NCI-H2196 treated with DMSO at 0.1 percent for 48 hours (cell line): ENCODE measurements around the gene IL21R.
"Not testable (repeated sequence)": the region's sequence is repeated elsewhere in the genome, so short reads cannot be mapped to it uniquely, and the experiment has no call there.

Experiments used
- DNase-seq: peaks from one replicate; lab custom pipeline; 2025; ENCODE audit not compliant: unreplicated experiment; lab: John Stamatoyannopoulos, UW

The IL21R gene

GRCh38 chr16:27400751-27401620 lies 988 bp upstream of the IL21R start:
- DNase-seq: no peak

- DNase-seq: no peak
These were observed 592 bp downstream of the IL21R start for GRCh38 chr16:27402569-27402963.

- DNase-seq: no peak
These were observed 1.1 kb downstream of the IL21R start for GRCh38 chr16:27402964-27403600.

- no peak for DNase-seq
These were observed 1.6 kb downstream of the IL21R start for GRCh38 chr16:27403601-27403992.

- DNase-seq: no peak
These were observed 2.3 kb downstream of the IL21R start for GRCh38 chr16:27404163-27404823.

DNA sequence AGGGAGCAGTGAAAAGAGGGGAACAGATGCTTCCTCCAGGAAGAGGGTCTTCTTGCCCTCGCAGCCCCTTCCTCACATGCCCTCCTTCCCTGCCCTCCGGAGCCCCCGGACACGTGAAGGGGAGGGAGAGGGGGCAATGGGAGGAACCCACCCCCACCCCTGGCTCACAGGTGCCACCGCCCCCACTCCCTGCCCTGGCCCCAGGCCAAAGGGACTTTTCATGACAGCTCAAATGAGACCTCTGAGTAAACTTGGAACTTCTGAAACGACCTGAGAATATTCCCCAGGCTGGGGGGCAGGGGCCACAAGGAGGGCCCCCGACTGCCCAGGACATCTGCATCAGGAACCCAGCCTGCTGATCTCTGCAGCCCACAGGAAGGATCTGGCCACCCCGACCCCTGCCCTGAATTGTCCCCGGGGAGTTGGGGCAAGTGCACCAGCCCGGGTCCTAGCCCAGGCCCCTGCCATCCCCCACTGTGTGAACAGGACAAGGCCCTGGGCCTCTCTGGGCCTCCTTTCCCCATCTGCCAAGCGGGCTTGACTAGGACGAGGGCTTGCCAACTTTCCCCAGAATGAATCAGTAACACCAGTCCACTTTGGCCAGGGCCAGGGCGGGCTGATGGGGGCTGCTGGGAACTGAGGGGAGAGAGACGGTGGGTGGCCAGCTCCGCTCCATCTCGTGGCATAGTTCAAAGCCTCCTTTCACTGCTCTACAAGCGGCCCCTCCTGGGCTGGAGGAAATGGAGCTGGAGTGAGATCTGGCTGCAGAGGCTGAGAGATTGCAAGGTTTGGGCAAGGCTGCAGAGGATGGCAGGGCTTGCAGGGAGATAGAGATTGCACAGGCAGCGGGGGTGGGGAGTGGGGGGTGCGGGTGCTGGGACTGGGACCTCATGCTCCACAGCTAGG lies 3.8 kb downstream of the IL21R start:
- DNase-seq: no peak

- no peak for DNase-seq
These were observed 4.6 kb downstream of the IL21R start for GRCh38 chr16:27406511-27407128.

GRCh38 chr16:27407133-27407532 lies 5.2 kb downstream of the IL21R start:
- no peak for DNase-seq

GRCh38 chr16:27408012-27408601 lies 6.1 kb downstream of the IL21R start:
- DNase-seq: no peak

DNA sequence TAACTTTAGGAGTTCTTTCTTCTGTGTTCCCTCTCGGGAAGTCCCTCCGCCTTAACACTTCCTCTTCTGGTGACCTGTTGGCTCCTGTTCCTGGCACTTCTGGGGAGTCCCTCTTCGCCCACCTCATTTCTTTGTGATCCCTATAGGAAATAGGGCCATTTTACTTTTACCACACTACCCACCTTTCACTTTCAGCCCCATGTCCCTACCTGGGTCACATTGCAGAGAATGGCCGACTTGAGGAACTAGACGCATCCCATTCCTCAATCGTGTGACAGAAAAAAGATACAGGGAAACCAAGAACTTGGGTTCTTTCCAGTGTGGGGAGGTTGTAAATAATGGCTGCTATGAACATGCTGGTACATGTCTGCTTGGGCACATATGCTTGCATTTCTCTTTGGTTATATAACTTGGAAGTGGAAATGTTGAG lies 6.6 kb downstream of the IL21R start:
- DNase-seq: no peak

GRCh38 chr16:27409958-27410357 lies 8.0 kb downstream of the IL21R start:
- DNase-seq: not testable (repeated sequence)

DNA sequence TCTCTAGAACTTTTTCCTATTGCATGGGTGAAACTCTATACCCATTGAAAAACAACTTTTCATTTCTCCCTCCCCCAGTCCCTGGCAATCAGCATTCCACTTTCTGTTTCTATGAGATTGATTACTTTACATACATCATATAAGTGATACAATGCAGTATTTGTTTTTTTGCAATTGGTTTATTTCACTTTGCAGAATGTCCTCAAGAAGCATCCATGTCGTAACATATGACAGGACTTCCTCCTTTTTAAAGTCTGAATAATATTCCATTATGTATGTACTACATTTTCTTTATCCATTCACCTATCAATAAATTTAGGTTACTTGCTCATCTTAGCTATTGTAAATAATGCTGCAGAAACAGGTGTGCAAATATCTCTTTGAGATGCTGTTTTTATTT lies 8.8 kb downstream of the IL21R start:
- no peak for DNase-seq

- no peak for DNase-seq
These were observed 12.0 kb downstream of the IL21R start for GRCh38 chr16:27413956-27414355.

GRCh38 chr16:27414788-27415431 lies 12.9 kb downstream of the IL21R start:
- no peak for DNase-seq

DNA sequence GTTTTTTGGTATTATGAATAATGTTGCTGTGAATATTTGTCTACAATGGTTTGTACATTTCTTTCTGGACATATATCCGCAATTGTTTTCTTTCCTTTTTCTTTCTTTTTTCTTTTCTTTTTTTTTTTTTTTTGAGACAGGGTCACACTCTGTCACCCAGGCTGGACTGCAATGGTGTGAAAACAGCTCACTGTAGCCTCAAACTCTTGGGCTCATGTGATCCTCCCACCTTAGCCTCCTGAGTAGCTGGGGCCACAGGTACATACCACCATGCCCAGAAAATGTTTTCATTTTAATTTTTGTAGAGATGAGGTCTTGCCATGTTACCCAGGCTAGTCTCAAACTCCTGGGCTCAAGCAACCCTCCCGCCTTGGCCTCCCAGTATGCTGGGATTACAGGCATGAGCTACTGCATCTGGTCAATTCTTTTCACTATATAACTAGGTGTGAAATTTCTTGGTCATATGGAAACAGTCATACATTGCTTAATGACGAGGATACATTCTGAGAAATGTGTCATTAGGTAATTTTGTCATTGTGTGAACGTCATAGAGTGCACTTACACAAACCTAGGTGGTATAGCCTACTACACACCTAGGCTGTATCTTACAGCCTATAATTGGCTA lies 15.2 kb downstream of the IL21R start:
- DNase-seq: no peak

- no peak for DNase-seq
These were observed 20.2 kb downstream of the IL21R start for GRCh38 chr16:27421961-27422740.

- no peak for DNase-seq
These were observed 23.0 kb downstream of the IL21R start for GRCh38 chr16:27424772-27425498.

- DNase-seq: no peak
These were observed 24.0 kb downstream of the IL21R start for GRCh38 chr16:27425961-27426360.
